GM21447 (cell line): ENCODE results near the gene EEFSEC.

ENCODE experiments used
- ATAC-seq: cut with Tn5 transposase; IDR thresholded peaks from one replicate; pipeline ENCODE4 v1.9.1; 2021; ENCODE audit not compliant: unreplicated experiment

EEFSEC gene, protein sequence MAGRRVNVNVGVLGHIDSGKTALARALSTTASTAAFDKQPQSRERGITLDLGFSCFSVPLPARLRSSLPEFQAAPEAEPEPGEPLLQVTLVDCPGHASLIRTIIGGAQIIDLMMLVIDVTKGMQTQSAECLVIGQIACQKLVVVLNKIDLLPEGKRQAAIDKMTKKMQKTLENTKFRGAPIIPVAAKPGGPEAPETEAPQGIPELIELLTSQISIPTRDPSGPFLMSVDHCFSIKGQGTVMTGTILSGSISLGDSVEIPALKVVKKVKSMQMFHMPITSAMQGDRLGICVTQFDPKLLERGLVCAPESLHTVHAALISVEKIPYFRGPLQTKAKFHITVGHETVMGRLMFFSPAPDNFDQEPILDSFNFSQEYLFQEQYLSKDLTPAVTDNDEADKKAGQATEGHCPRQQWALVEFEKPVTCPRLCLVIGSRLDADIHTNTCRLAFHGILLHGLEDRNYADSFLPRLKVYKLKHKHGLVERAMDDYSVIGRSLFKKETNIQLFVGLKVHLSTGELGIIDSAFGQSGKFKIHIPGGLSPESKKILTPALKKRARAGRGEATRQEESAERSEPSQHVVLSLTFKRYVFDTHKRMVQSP

DNA sequence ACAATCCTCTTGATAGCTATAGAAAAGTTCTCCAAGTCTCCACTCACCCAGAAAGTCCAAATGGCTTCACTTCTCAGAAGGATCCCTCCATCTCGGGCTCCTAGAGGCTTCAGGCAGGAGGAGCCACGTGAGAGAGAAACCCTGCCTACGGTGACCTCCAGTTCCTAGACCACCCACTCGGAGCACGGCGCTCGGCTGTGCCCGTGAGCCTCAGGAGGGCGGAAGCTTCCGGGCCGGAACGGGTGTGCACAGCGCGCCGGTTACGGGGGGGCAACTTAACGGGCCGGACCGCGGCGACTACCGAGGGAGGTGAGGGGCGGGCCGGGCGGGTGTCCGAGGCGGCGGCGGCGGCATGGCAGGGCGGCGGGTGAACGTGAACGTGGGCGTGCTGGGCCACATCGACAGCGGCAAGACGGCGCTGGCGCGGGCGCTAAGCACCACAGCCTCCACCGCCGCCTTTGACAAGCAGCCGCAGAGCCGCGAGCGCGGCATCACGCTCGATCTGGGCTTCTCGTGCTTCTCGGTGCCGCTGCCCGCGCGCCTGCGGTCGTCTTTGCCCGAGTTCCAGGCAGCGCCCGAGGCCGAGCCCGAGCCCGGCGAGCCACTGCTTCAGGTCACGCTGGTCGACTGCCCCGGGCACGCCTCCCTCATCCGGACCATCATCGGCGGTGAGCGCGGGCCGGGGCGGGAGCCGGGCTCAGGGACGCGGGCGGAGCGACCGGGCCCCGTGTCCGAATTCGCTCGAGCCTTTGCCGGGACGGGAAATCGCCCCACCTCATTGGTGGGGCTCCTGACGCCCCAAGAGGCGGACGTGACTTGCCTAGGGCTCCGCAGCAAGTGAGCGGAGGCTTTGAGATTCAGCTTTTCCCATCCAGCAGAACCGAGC, at the start of gene EEFSEC:
Gene EEFSEC, plus strand, starts transcription at position 326 of the 886 bp plus-strand sequence. Its CDS starts 27 bp downstream, at position 353.
- peak; percentile 85 for ATAC-seq

DNA sequence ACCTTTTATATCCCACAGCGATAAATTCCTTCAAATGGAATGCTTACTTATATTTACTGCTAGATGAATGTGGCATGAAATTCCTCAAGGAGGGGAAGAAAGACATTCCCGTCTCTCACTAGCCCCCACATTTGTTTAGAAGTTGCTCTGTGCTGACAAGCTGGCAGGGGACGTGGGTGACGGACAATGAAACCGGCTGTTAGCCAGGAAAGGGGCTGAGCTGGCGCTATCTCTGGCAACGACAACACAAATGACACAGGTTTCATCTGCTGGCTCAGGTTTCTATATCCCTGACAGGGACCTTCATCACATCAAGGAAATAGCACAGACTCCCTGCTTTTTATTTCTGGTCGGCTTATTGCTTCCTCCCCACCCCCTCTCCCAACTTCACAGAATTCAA, 45.4 kb upstream of the EEFSEC start:
- no peak for ATAC-seq

DNA sequence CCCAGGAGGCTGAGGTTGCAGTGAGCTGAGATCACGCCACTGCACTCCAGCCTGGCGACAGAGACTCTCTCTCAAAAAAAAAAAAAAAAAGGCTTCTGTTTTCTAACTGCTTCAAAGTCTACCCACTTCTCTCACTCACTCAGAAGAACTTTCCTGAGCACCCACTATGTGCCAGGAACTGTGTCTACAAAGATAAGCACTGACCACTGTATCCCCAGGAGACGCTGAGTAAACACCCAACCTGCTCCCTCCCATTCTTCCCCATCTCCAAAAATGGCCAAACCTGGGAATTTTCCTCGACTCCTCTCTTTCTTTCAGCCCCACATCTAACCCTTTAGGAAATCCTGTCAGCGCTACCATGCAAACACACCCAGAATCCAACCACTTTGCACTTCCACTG, 42.1 kb upstream of the EEFSEC start:
- no peak for ATAC-seq

DNA sequence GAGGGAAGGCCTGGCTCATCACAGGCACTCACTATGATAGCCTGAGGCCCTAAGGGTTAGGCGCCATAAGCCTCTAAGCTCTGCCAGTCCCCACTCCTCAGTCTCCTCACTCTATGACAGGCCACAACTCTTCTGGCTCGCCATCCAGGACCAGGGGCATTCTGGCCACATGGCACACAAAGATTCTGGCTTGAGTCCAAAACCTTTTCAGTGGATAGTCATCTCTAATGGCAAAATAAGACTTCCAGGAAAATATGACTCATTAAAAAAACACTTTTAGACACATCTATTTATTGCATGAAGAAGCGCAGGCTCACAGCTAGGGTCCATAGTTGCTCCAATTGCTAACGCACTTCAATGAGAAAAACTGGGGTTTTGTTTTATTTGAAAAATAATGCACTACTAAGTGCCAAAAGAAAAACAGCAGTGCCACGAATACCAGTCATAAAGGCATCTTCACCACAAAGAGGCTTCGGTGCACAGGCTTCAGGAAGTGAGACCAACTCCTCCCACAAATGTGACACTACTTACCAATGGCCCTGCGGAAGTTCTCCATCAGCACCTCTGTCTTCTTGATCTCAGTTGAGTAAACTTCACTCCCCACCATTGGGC, 40.8 kb upstream of the EEFSEC start:
- ATAC-seq, result no peak

DNA sequence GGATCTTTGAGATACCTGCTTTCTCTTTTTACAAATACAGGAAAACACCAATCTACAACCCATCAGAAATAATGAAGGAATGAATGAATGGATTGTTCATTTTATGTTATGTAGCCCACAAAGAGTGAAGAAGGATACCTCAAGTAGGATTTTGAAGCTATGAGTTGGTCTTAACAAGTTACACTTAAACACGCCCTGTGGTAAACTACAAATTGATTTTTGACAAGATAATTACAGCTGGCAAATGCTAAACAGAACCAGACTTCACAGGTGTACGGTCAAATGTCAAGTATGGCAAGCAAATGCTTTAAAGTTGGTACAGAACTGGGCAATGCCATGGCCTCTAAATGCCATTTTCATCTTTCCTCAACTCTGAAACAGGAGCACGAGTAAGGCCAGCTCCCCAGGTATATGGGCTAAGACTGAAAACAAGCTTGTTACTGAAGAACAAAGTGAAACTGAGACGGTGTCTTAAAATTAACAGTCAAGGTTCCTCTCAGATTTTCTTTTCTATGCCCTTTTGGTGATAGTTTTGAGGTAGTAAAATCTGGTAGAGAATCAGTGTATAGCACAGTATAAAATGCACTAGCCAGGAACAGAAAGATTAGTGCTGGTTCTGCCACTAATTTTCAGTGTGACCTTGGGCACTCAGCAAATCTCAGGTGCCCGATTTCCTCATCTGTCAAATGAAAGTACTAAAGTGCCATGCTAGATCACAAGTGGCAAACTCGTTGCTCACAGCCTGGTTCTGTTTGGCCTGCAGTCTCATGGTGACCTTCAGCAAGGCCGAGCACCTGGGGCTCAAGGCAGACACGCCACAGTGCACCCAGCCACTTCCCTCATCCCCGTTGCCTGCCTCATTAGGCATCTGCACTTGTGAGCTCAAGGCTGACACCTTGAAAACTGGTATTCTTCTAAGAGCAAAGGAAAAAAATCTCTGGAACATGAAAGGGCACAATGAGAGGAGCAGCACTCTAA, 39.2 kb upstream of the EEFSEC start:
- ATAC-seq, result peak; percentile 84

DNA sequence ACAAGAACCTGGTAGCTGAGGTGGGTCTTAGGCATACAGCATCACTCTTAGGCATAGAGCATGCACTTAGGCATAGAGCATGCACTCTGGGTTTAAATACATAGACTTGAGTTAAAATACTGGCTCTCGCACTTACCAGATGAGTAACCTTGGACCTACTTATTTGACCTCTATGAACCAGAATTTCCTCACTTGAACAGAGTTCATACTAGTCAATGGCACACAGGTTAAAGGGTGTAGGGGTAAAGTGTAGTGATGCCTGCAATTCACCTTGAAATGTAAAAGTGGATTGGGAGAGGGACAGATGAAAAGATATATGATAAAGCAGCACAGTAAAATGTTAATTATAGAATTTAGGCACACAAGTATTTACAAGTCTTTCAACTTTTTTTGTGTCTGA, 31.3 kb upstream of the EEFSEC start:
- no peak for ATAC-seq

DNA sequence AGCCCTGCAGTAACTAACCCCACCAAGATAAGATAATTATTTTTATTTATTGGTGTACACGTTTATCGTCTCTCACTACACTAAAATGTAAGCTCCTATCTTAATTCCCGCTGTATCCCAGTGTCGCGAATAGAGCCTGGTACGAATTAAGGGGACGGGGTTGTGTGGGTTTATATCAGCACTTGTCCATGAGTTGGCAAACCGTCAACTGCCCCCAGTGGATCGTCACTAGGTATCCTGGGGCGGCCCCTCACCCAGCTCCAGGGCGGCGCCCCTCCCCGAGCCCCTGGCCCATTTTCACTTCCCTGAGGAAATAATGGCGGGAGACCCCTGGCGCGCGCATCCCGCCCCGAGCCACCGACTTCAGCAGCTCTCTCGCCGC, 30.1 kb upstream of the EEFSEC start:
- peak; percentile 2 for ATAC-seq

DNA sequence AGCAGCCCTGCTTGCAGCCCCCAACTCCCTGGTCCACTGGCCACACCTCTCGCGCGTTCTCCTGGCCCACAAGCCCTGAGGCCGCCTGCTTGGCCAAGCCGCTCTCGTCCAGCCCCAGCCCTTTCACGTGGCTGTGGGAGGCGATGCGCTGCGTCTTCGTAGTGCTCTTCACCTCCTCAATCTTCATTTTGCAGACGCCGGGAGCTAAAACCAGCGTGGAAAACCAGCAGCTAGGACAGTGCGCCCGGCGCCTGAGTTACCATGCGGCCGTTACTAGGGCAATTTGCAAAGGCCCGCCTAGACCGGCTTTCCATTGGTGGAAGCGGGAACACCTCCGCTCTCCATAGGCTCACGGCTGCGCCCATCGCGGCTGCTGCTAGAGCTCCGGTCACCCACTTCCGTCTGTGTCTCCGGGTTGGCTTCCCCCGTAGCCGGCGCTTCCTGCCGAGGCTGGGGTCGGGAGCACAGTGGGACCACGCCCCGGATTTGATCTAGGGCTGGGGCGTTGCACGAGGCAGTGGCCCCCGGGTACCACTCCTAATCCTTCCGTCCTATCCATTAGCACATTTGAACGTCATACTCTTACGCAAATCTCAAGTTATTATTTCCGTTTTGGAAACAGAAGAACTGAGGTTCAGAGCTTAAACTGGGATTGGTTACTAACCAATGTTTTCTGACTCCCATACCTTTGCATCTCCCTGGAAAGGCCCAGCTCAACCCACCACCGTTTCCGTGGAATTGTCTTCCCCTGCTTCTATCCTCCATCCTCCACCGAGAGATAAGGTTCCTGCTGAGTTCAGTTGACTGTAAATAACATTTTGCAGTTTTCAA, 29.5 kb upstream of the EEFSEC start, which contains the start of gene RUVBL1:
Gene RUVBL1, minus strand, starts transcription at position 275 of the 831 bp plus-strand sequence. Its CDS starts 88 bp downstream, at position 187.
- peak; percentile 97 for ATAC-seq

DNA sequence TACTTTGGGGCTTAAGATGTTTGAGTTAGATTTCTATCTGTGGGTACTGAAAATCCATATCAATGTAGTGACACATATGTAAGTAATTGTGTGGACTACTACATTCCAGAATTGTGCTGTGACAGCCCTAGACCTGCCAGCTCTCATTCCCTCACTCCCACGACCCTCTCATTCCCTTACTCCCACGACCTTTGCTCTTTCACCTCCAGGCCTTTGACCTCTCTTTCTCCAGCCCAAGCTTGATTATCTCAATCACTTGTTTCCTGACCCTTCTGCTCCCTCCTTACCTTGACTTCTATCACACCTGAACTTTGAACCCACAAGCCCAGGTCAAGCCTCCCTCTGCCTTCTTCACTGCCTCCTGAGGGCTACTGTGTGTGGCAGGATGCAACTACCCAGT, 26.0 kb upstream of the EEFSEC start:
- no peak for ATAC-seq

DNA sequence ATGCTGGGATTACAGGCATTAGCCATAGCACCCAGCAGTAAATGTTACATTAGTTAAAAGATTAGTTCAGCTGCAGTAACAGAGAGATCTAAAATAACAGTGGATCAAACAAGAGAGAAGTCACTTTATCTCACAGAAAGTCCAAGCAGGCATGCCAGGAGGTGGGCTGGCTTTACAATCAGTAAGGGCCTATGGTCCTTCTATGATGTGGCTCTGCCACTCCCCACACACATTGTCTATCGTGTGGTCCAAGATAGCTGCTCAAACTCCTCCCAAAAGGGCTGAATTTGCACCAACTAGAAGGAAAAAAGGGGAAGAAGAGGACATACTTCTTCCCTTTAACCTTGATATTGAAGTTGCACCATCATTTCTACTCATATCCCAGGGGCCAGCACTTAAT, 25.0 kb upstream of the EEFSEC start:
- no peak for ATAC-seq

DNA sequence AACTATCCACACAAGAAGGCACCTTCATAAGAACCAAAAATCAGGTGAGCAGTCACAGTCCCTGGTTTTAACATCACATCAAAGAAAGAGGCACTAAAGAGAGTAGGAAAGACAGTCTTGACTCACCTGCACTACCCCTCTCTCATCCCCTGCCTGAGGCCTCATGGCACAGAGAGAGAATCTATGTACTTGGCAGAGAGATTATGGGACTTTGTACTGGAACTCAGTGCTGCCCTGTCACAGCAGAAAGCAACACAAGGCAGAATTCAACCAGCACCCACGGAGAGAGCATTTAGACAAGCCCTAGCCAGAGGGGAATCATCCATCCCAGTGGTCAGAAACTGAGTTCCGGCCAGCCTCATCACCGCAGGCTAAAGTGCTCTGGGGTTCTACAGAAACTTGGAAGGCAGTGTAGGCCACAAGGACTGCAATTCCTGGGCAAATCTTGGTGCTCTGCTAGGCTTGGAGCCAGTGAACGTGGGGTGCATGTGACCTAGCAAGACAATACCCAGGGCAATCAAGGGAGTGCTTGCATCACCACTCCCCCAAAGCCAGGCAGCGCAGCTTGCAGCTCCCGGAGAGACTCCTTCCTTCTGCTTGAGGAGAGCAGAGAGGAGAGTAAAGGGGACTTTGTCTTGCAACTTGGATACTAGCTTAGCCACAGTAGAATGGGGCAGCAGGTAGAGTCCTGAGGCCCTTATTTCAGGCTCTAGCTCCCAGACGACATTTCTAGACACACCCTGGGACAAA, 21.2 kb upstream of the EEFSEC start:
- no peak for ATAC-seq

DNA sequence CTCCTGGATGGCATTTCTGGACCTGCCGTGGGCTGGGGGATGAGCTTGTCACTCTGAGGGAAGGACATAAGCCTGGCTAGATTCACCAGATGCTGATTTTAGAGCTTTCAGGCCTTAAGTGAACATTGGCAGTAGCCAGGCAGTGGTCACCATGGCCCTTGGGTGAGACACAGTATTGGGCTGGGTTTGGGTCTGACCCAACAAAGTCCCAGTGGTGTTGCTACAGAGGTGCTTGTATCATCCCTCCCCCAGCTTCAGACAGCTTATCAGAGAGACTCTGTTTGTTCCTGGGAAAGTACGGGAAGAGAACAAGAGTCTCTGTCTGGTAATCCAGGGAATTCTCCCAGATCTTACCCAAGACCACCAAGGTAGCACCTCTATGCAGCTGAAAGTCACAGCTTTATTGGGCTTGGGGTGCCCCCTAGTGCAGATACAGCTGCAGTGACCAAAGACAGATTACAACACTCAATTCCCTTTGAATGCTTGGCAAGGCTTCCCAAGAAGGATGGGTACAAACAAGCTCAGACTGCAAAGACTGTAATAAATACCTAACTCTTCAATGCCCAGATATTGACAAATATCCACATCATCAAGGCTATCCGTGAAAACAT, 19.9 kb upstream of the EEFSEC start:
- no peak for ATAC-seq

DNA sequence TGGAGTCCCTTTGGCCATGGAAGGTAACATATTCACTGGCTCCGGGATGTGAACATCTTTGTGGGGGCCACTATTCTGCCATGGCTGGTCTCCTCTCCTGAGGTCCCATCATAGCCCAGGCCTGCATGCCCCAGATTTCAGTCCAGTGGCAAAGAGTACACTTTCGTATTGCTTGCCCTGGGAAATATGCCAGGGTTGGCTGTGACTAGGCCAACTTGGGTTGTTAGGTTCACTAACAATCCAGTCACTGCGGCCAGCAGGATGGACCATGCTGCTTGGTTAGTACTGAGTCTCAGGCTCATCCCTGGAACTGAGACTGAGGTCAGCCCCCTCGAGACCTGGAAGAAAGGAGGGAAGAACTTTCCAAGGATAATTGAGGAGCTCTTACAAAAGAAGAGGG, 9.8 kb upstream of the EEFSEC start:
- no peak for ATAC-seq

DNA sequence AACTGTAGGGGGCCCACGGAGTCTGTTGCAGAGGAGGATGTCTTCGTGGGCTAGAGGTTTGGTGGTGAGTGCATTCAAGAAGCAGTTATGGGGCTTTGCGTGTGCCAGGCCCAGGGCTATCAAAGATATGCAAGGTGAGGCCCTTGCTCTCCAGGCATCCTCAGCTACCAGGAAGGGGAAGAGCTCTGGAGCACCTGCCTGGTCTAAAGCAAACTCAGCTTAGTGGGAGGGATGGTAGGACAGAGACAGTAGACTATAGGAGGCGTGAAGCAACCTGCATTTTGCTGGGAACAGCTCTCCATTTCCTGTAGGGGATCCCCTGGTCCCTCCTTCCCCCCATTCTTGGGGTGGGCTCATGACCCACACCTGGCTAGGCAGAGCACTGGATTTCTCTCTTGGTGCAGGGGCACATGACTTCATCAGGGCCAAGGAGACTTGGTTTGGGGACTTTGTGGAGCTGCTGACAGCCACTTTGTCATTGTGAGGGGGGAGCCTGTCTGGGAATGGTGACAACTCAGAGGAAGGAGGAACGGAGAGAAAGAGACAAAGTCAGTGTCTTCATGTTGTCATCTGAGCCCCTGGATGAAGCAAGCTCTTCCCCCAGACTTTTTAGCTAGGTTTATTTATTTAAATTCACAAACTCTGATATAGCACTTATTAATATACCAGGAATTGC, 8.6 kb upstream of the EEFSEC start:
- no peak for ATAC-seq

DNA sequence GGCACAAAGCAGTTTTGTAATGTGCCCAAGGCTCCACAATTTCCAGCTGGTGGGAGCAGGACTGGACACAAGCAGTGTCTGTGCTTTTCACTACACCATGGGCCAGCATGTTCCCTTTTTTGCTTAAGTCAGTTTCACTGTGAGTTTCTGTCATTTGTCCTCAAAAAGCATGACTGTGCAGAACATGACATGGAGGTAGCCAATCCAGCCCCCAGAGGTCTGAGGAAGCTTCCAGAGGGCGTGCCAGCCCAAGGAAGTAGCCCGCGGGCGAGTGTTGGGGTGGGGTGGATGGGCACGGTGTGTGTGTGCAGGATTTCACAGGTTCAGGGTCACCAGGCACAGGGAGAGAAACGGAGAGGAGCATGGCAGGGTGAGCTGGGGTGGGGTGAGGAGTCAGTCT, 8.0 kb upstream of the EEFSEC start:
- no peak for ATAC-seq

DNA sequence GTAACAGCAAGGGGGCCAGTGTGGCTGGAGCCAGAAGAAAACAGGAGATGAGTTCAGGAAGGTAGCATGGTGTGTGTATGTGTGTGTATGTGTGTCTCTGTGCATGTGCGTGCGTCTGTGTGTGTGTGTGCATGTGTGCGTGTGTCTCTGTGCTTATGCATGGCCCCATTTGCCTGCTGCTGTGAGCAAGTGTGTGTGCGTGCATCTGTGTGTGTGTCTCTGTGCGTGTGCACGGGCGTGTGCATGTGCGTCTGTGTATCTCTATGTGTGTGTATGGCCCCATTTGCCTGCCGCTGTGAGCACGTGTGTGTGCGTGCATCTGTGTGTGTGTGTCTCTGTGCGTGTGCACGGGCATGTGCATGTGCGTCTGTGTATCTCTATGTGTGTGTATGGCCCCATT, 7.1 kb upstream of the EEFSEC start:
- no peak for ATAC-seq

DNA sequence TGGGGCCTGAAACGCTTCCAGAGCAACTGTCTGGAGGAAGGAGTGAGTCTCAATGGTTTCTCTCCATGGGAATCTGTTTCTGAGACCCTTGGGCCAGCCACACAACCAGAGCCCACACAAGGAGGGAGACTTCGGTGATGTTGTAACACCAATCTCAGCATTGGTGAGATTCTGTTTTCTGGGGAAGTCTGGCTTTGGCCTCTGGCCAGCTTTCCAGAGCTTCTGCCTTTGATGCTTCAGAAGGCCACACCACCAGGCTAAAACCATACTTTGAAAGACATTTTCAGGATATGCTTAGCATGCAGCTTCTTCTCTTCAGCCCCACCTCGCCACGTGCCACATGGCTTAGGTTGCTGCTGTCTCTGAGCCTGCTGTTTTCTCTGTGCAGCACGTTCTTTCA, 3.6 kb upstream of the EEFSEC start:
- ATAC-seq, result no peak
